GM23338 (cell line): ENCODE results near the gene ERI3. TPM values are rescaled to one million over a fixed set of nuclear protein-coding genes. Genes with fewer than 3 reads are reported as not detected.

Source experiments
- ATAC-seq: fragments of 200-7000 bp; cut with Tn5 transposase; 3 replicates; pipeline ENCODE4 v1.9.1; 2020
- DNase-seq: peaks from one replicate; pipeline ENCODE4 v3.0.0-alpha.2; 2015; ENCODE audit warnings: low spot score
- H2AFZ ChIP-seq: fragments of 200-600 bp; sonication (generic); 2 replicates; pipeline ENCODE4 v1.8.0; 2016; ENCODE audit warnings: antibody characterized with exemption, mild to moderate bottlenecking, moderate library complexity
- H3F3A ChIP-seq: fragments of 200-600 bp; sonication (generic); replicated peaks from 2 replicates; pipeline ENCODE4 v1.8.0; 2017; ENCODE audit warnings: antibody characterized with exemption, mixed run types, low read depth
- H3K27ac ChIP-seq: fragments of 200-600 bp; sonication (generic); 2 replicates; pipeline ENCODE4 v1.6.1; 2016; ENCODE audit warnings: low read depth
- H3K27me3 ChIP-seq: fragments of 200-600 bp; sonication (generic); 2 replicates; pipeline ENCODE4 v1.8.0; 2016; ENCODE audit warnings: mild to moderate bottlenecking, mixed run types, moderate library complexity; ENCODE audit not compliant: insufficient read depth
- H3K36me3 ChIP-seq: fragments of 200-600 bp; sonication (generic); 2 replicates; pipeline ENCODE4 v1.8.0; 2016; ENCODE audit warnings: mild to moderate bottlenecking; ENCODE audit not compliant: insufficient read depth
- H3K4me1 ChIP-seq: fragments of 200-600 bp; sonication (generic); 2 replicates; pipeline ENCODE4 v1.8.0; 2016; ENCODE audit warnings: mild to moderate bottlenecking, moderate library complexity; ENCODE audit not compliant: insufficient read depth
- H3K4me2 ChIP-seq: fragments of 200-600 bp; sonication (generic); 2 replicates; pipeline ENCODE4 v1.7.1; 2017; ENCODE audit warnings: mixed run types
- H3K4me3 ChIP-seq: fragments of 200-600 bp; sonication (generic); 2 replicates; pipeline ENCODE4 v1.6.1; 2016; ENCODE audit warnings: mixed run types
- H3K79me2 ChIP-seq: fragments of 200-600 bp; sonication (generic); replicated peaks from 2 replicates; pipeline ENCODE4 v1.8.0; 2017; ENCODE audit warnings: mild to moderate bottlenecking; ENCODE audit not compliant: insufficient read depth
- H3K9me2 ChIP-seq: fragments of 200-600 bp; sonication (generic); 2 replicates; pipeline ENCODE4 v1.8.0; 2017; ENCODE audit not compliant: insufficient read depth
- H4K20me1 ChIP-seq: fragments of 200-600 bp; sonication (generic); replicated peaks from 2 replicates; pipeline ENCODE4 v1.8.0; 2017; ENCODE audit warnings: mild to moderate bottlenecking; ENCODE audit not compliant: insufficient read depth
- H3K27ac Mint-ChIP-seq: 2 replicates; pipeline ENCODE4 v1.8.0; 2020; ENCODE audit warnings: inconsistent platforms, mild to moderate bottlenecking, moderate library complexity, mixed read lengths
- H3K27me3 Mint-ChIP-seq: 3 replicates; pipeline ENCODE4 v1.8.0; 2022; ENCODE audit warnings: low read depth, mild to moderate bottlenecking, moderate library complexity, mixed read lengths, inconsistent platforms; ENCODE audit not compliant: insufficient read depth, poor library complexity
- H3K36me3 Mint-ChIP-seq: 3 replicates; pipeline ENCODE4 v1.8.0; 2021; ENCODE audit warnings: low read depth, mild to moderate bottlenecking, inconsistent platforms, moderate library complexity, mixed read lengths
- H3K4me1 Mint-ChIP-seq: 3 replicates; pipeline ENCODE4 v1.8.0; 2020; ENCODE audit warnings: mild to moderate bottlenecking, inconsistent platforms, mixed read lengths
- H3K4me3 Mint-ChIP-seq: 3 replicates; pipeline ENCODE4 v1.8.0; 2021; ENCODE audit warnings: moderate library complexity, mild to moderate bottlenecking, inconsistent platforms, mixed read lengths
- H3K9me3 Mint-ChIP-seq: 3 replicates; pipeline ENCODE4 v1.8.0; 2020; ENCODE audit warnings: moderate library complexity, mild to moderate bottlenecking, inconsistent platforms, mixed read lengths
- EZH2phosphoT487 ChIP-seq: fragments of 200-600 bp; sonication (generic); IDR thresholded peaks from one replicate; pipeline ENCODE4 v1.8.1; 2018; ENCODE audit warnings: antibody characterized with exemption; ENCODE audit not compliant: unreplicated experiment
- JUNB ChIP-seq: IDR thresholded peaks from one replicate; pipeline ENCODE4 v1.6.1; 2016; ENCODE audit warnings: antibody characterized with exemption; ENCODE audit not compliant: unreplicated experiment
- polyA plus RNA-seq: library from polyadenylated mRNA; unstranded; fragments of >200 nt; fragmentation: Nextera tagmentation; extraction: Ambion mirVana; gene quantifications from 2 replicates; pipeline ENCODE4 v1.2.1, GENCODE V29; 2016
- total RNA-seq: library from RNA; depleted of rRNA; stranded (reverse); fragments of >200 nt; shearing (Covaris generic); gene quantifications from 2 replicates; pipeline ENCODE4 v1.2.3, GENCODE V29; 2014
- TF ChIP-seq, protein P1 (sequence below), 2 experiments: fragments of 200-600 bp in 1 of 2; sonication (generic) in 1 of 2; conservative IDR thresholded peaks; 2 replicates each; pipeline versions ENCODE4 v1.5.1 to v1.6.1; 2016 to 2017; ENCODE audit warnings: antibody characterized with exemption in 2 of 2, low read depth in 2 of 2, mild to moderate bottlenecking in 2 of 2, moderate library complexity in 1 of 2
- TF ChIP-seq, protein P2 (sequence below): fragments of 250-450 bp; sonication (Bioruptor Pico); IDR thresholded peaks from 2 replicates; pipeline ENCODE4 v1.5.0; 2020; ENCODE audit warnings: mild to moderate bottlenecking, moderate library complexity
- TF ChIP-seq, protein P3 (sequence below): IDR thresholded peaks from 2 replicates; pipeline ENCODE4 v1.6.1; 2016; ENCODE audit warnings: antibody characterized with exemption

The ERI3 gene
- total and polyA plus RNA-seq, 2 experiments from 2014 or later: 63.0 to 70.1 TPM

DNA sequence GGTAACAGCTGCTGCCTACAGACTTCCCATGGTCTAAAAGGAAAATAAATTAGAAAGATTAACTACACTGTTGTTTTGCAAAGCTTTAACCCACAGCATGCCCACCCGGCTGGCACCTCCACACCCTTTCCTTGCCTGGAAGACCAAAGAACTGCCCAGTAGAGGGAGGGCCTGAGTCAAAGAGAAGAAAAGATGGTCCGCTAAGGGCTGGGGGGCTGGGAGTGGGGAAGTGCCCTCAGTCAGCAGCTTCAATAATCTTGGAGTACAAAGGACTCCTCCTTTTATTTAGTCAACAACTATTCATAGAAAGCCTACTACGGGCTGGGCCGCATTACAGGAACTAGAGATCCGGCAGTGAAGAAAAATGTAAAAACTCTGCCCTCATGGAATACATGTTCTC lies 40.6 kb downstream of the ERI3 start:
- Mint-ChIP-seq H3K36me3 (peaks cover 51% of the 10 kb centered on the region), H3K27me3 (no peaks in the 10 kb centered on the region), H3K27ac (peak overlapping the region; percentile 68; the same call in 1 of the 2 replicates), H3K4me1 (peaks cover 29% of the 10 kb centered on the region), H3K4me3 (no peak overlapping the region), H3K9me3 (no peaks in the 10 kb centered on the region)
- Histone ChIP-seq H3K36me3 (peaks cover 6% of the 10 kb centered on the region; the same call in 1 of the 2 replicates), H3K4me2 (no peak overlapping the region), H3K4me1 (peaks cover 14% of the 10 kb centered on the region; the same call in 1 of the 2 replicates), H2AFZ (no peak overlapping the region), H3K27ac (no peak overlapping the region), H3K4me3 (no peak overlapping the region), H3K9me2 (no peaks in the 10 kb centered on the region), H4K20me1 (peaks cover 31% of the 10 kb centered on the region), H3K27me3 (no peaks in the 10 kb centered on the region), H3K79me2 (no peaks in the 10 kb centered on the region), H3F3A (0 out of 2 replicates have a peak, but pooled peaks cover 5% of the 10 kb centered on the region)
- DNase-seq: peak; percentile 66
- peak; percentile 69 for ATAC-seq
- TF ChIP-seq, protein P1, sequence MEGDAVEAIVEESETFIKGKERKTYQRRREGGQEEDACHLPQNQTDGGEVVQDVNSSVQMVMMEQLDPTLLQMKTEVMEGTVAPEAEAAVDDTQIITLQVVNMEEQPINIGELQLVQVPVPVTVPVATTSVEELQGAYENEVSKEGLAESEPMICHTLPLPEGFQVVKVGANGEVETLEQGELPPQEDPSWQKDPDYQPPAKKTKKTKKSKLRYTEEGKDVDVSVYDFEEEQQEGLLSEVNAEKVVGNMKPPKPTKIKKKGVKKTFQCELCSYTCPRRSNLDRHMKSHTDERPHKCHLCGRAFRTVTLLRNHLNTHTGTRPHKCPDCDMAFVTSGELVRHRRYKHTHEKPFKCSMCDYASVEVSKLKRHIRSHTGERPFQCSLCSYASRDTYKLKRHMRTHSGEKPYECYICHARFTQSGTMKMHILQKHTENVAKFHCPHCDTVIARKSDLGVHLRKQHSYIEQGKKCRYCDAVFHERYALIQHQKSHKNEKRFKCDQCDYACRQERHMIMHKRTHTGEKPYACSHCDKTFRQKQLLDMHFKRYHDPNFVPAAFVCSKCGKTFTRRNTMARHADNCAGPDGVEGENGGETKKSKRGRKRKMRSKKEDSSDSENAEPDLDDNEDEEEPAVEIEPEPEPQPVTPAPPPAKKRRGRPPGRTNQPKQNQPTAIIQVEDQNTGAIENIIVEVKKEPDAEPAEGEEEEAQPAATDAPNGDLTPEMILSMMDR (conservative IDR thresholded peaks at IDR 0.05; ENCODE audit: low read depth in 2 of 2): peak; percentile 57 to 73
- TF ChIP-seq, protein P2, sequence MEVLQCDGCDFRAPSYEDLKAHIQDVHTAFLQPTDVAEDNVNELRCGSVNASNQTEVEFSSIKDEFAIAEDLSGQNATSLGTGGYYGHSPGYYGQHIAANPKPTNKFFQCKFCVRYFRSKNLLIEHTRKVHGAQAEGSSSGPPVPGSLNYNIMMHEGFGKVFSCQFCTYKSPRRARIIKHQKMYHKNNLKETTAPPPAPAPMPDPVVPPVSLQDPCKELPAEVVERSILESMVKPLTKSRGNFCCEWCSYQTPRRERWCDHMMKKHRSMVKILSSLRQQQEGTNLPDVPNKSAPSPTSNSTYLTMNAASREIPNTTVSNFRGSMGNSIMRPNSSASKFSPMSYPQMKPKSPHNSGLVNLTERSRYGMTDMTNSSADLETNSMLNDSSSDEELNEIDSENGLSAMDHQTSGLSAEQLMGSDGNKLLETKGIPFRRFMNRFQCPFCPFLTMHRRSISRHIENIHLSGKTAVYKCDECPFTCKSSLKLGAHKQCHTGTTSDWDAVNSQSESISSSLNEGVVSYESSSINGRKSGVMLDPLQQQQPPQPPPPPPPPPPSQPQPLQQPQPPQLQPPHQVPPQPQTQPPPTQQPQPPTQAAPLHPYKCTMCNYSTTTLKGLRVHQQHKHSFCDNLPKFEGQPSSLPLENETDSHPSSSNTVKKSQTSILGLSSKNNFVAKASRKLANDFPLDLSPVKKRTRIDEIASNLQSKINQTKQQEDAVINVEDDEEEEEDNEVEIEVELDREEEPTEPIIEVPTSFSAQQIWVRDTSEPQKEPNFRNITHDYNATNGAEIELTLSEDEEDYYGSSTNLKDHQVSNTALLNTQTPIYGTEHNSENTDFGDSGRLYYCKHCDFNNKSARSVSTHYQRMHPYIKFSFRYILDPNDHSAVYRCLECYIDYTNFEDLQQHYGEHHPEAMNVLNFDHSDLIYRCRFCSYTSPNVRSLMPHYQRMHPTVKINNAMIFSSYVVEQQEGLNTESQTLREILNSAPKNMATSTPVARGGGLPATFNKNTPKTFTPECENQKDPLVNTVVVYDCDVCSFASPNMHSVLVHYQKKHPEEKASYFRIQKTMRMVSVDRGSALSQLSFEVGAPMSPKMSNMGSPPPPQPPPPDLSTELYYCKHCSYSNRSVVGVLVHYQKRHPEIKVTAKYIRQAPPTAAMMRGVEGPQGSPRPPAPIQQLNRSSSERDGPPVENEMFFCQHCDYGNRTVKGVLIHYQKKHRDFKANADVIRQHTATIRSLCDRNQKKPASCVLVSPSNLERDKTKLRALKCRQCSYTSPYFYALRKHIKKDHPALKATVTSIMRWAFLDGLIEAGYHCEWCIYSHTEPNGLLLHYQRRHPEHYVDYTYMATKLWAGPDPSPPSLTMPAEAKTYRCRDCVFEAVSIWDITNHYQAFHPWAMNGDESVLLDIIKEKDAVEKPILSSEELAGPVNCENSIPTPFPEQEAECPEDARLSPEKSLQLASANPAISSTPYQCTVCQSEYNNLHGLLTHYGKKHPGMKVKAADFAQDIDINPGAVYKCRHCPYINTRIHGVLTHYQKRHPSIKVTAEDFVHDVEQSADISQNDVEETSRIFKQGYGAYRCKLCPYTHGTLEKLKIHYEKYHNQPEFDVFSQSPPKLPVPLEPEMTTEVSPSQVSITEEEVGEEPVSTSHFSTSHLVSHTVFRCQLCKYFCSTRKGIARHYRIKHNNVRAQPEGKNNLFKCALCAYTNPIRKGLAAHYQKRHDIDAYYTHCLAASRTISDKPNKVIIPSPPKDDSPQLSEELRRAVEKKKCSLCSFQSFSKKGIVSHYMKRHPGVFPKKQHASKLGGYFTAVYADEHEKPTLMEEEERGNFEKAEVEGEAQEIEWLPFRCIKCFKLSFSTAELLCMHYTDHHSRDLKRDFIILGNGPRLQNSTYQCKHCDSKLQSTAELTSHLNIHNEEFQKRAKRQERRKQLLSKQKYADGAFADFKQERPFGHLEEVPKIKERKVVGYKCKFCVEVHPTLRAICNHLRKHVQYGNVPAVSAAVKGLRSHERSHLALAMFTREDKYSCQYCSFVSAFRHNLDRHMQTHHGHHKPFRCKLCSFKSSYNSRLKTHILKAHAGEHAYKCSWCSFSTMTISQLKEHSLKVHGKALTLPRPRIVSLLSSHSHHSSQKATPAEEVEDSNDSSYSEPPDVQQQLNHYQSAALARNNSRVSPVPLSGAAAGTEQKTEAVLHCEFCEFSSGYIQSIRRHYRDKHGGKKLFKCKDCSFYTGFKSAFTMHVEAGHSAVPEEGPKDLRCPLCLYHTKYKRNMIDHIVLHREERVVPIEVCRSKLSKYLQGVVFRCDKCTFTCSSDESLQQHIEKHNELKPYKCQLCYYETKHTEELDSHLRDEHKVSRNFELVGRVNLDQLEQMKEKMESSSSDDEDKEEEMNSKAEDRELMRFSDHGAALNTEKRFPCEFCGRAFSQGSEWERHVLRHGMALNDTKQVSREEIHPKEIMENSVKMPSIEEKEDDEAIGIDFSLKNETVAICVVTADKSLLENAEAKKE: no peak
- TF ChIP-seq JUNB (no peak), EZH2phosphoT487 (no peak)
- TF ChIP-seq, protein P3, sequence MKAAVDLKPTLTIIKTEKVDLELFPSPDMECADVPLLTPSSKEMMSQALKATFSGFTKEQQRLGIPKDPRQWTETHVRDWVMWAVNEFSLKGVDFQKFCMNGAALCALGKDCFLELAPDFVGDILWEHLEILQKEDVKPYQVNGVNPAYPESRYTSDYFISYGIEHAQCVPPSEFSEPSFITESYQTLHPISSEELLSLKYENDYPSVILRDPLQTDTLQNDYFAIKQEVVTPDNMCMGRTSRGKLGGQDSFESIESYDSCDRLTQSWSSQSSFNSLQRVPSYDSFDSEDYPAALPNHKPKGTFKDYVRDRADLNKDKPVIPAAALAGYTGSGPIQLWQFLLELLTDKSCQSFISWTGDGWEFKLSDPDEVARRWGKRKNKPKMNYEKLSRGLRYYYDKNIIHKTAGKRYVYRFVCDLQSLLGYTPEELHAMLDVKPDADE: no peak
